Mucosa of descending colon (tissue), 3 donors: ENCODE data around the gene GFI1B. TPM values are rescaled to one million over a fixed set of nuclear protein-coding genes. Genes with fewer than 3 reads are reported as not detected.
A peak's percentile ranks its signal among the peaks of the same experiment; 100 is the strongest.

ENCODE experiments used
- ATAC-seq: fragments of 200-7000 bp; cut with Tn5 transposase; one replicate; pipeline ENCODE4 v1.9.1; 2020; ENCODE audit warnings: mild to moderate bottlenecking, moderate library complexity
- DNase-seq, 3 donors: peaks; one replicate each; pipeline ENCODE4 v3.0.0-alpha.2; 2020
- H3K36me3 ChIP-seq: fragments of 200-600 bp; one replicate; pipeline ENCODE4 v1.8.0; 2021; ENCODE audit warnings: low read depth, mild to moderate bottlenecking
- H3K4me1 ChIP-seq: fragments of 200-600 bp; one replicate; pipeline ENCODE4 v1.8.0; 2021; ENCODE audit warnings: low read depth, mild to moderate bottlenecking
- H3K4me3 ChIP-seq: fragments of 200-600 bp; one replicate; pipeline ENCODE4 v1.8.0; 2021; ENCODE audit warnings: mild to moderate bottlenecking
- H3K9me3 ChIP-seq: fragments of 200-600 bp; one replicate; pipeline ENCODE4 v1.8.0; 2021; ENCODE audit warnings: mild to moderate bottlenecking
- CTCF ChIP-seq: fragments of 200-600 bp; IDR thresholded peaks from one replicate; pipeline ENCODE4 v1.8.0; 2022; ENCODE audit warnings: antibody characterized with exemption, mild to moderate bottlenecking
- intact Hi-C, 2 donors: fragments of 100-400 bp; cut with DNase I in 1 of 2; cut with micrococcal nuclease in 1 of 2; formaldehyde crosslinking; loops; one replicate each; pipeline versions ENCODE4 v1.11.0 to v1.11.1; 2022; cut with DNase I, micrococcal nuclease
- total RNA-seq, 3 donors: library from RNA; stranded (reverse); fragmentation: NEBNext Ultra II Directional in 2 of 3; extraction: Animal tissue kit (Norgen Biotek cat#: 25700) in 2 of 3; gene quantifications; one replicate each; pipeline versions ENCODE4 v1.2.1 to v1.2.4, GENCODE V29; 2021 to 2023
- donor health status: DM: no; HTN: no; CAD: no; lungs with moderate emphysema.
- donor health status: DM: no; HTN: no; CAD: no.
- donor health status: DM: no; HTN: yes; CAD: no.

The GFI1B gene
- total RNA-seq, 3 donors from 2014 or later, result 1.4 to 2.6 (median 1.5) TPM

GRCh38 chr9:132998831-132999635 is 20.5 kb downstream of the GFI1B start:
- Histone ChIP-seq H3K4me3 (no peak overlapping the region), H3K9me3 (no peaks in the 10 kb centered on the region), H3K36me3 (no peaks in the 10 kb centered on the region), H3K4me1 (peaks cover 5% of the 10 kb centered on the region)
- DNase-seq (no peak), ATAC-seq (no peak)
- intact Hi-C loops, result no loop called here
- no peak for TF ChIP-seq CTCF

- Histone ChIP-seq H3K4me3 (no peak overlapping the region), H3K4me1 (no peaks in the 10 kb centered on the region), H3K36me3 (no peaks in the 10 kb centered on the region), H3K9me3 (no peaks in the 10 kb centered on the region)
- TF ChIP-seq CTCF, result no peak
- DNase-seq (no peak), ATAC-seq (no peak)
- intact Hi-C loops, result no loop called here
Observed at GRCh38 chr9:133002147-133003070, 23.9 kb downstream of the GFI1B start.

- H3K4me3 ChIP-seq, result no peak overlapping the region
- no peak for DNase-seq
- no peak for ATAC-seq
- peaks cover under 1% of the 10 kb centered on the region for H3K4me1 ChIP-seq
- no peaks in the 10 kb centered on the region for H3K36me3 ChIP-seq
- intact Hi-C loops, result no loop called here
- TF ChIP-seq CTCF, result no peak
- H3K9me3 ChIP-seq, result no peaks in the 10 kb centered on the region
Observed at GRCh38 chr9:133003071-133003461, 24.6 kb downstream of the GFI1B start.

DNA sequence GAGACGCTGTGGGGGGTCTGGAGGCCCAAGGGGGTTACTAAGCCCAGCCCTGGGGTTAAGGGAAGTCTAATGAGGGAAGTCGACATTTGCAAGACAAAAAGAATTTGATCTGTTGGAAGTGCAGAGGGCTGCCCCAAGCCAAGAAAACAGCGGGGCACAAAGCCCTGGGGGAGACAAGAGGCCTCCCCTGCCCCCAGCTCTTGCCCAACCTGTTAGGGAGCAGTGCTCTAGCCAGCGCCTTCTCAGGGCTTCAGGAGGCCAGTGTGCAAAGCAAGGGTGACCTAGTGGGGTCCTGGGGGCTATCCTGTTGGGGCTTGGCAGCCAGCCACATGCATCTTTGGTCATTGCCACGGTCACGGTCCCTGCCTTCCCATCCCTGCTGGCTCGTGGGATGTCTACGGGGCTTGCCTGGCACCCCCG is 25.2 kb downstream of the GFI1B start:
- no peak for ATAC-seq
- TF ChIP-seq CTCF, result no peak

DNA sequence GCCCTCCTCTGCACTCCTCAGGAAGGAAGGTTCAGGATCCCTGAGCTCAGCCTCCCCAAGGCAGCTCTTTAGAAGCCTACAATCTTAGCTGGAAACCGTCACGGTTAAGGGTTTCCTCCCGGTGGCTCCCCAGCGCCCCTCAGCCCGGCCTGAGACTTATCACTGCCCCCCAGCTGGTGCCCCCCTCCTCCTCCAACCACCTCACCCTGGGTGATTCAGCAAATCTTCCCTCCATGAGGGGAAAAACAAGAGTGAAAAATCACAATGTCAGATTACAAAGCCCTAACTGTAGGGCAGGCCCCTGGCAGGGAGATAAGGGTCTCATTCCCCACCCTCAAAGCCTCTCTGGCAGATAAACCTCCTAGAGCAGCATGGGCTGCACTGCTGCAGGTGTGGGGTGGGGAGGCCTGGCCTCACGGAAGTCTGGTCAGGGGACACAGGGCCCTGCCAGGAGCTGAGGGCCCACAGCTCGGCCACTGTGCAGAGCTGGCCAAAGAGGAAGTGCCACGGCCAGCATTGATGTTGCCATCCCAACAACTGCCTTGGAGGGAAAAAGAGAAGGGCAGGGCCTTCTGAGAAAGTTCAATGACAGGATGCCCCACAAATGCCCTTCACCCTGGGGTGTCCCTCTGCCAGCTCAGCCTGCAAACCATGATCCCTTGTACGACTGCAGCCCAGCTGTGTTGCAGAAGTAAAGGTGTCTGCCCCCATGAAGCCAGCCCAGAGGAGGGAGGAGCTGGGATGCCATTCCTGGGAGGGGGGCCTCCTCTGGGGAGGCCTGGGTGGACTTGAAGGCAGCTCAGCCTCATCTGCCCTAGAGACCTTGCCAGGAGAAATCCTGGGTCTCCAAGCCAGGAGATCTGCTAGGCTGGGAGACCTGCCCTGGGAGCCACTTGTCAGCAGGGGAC is 25.9 kb downstream of the GFI1B start:
- no peak overlapping the region for H3K4me3 ChIP-seq
- TF ChIP-seq CTCF, result no peak
- H3K9me3 ChIP-seq, result no peaks in the 10 kb centered on the region
- ATAC-seq (no peak), DNase-seq (peak in 1 of 3 donors; percentile 17)
- intact Hi-C loops, result no loop called here
- H3K36me3 ChIP-seq, result no peaks in the 10 kb centered on the region
- peaks cover 10% of the 10 kb centered on the region for H3K4me1 ChIP-seq

More for the DNA sequence above, 25.2 kb downstream of the GFI1B start:
- Histone ChIP-seq H3K9me3 (no peaks in the 10 kb centered on the region), H3K4me3 (no peak overlapping the region), H3K4me1 (peaks cover 7% of the 10 kb centered on the region), H3K36me3 (no peaks in the 10 kb centered on the region)
- DNase-seq, result no peak
- intact Hi-C loops, result no loop called here
